ENCODE measurements around the gene UBE2E1. TPM values are rescaled to one million over a fixed set of nuclear protein-coding genes. Genes with fewer than 3 reads are reported as not detected.
"Not testable (repeated sequence)": the region's sequence is repeated elsewhere in the genome, so short reads cannot be mapped to it uniquely, and the experiment has no call there.

The UBE2E1 gene
- total RNA-seq, 1 experiment from 2014 or later: 66.4 TPM

GRCh38 chr3:23877329-23877980 lies 71.7 kb downstream of the UBE2E1 start:
- peak; percentile 49 for DNase-seq (ENCODE audit: low spot score)

- DNase-seq (ENCODE audit: low spot score): no peak
Measured at GRCh38 chr3:23879485-23879884, 73.7 kb downstream of the UBE2E1 start.

- DNase-seq (ENCODE audit: low spot score): no peak
Measured at GRCh38 chr3:23880703-23881339, 75.1 kb downstream of the UBE2E1 start.

GRCh38 chr3:23881993-23882392 lies 76.2 kb downstream of the UBE2E1 start:
- not testable (repeated sequence) for DNase-seq (ENCODE audit: low spot score)

GRCh38 chr3:23882487-23882918 lies 76.7 kb downstream of the UBE2E1 start:
- DNase-seq (ENCODE audit: low spot score): no peak

- no peak for DNase-seq (ENCODE audit: low spot score)
Measured at GRCh38 chr3:23884481-23884880, 78.7 kb downstream of the UBE2E1 start.

GRCh38 chr3:23885210-23885609 lies 79.5 kb downstream of the UBE2E1 start:
- no peak for DNase-seq (ENCODE audit: low spot score)

GRCh38 chr3:23886311-23886710 lies 80.6 kb downstream of the UBE2E1 start:
- DNase-seq (ENCODE audit: low spot score): no peak

GRCh38 chr3:23888617-23889228 lies 83.0 kb downstream of the UBE2E1 start:
- DNase-seq (ENCODE audit: low spot score): peak; percentile 27

- DNase-seq (ENCODE audit: low spot score): no peak
Measured at GRCh38 chr3:23889386-23889785, 83.6 kb downstream of the UBE2E1 start.

- no peak for DNase-seq (ENCODE audit: low spot score)
Measured at GRCh38 chr3:23889950-23890349, 84.2 kb downstream of the UBE2E1 start.

- no peak for DNase-seq (ENCODE audit: low spot score)
Measured at GRCh38 chr3:23894254-23895061, 88.7 kb downstream of the UBE2E1 start.

- DNase-seq (ENCODE audit: low spot score): no peak
Measured at GRCh38 chr3:23895181-23895580, 89.4 kb downstream of the UBE2E1 start.

- no peak for DNase-seq (ENCODE audit: low spot score)
Measured at GRCh38 chr3:23900744-23901143, 95.0 kb downstream of the UBE2E1 start.

GRCh38 chr3:23904545-23904944 lies 98.8 kb downstream of the UBE2E1 start:
- no peak for DNase-seq (ENCODE audit: low spot score)

GRCh38 chr3:23909341-23909740 lies 103.6 kb downstream of the UBE2E1 start:
- no peak for DNase-seq (ENCODE audit: low spot score)

- DNase-seq (ENCODE audit: low spot score): no peak
Measured at GRCh38 chr3:23911397-23911796, 105.6 kb downstream of the UBE2E1 start.

GRCh38 chr3:23912335-23912734 lies 106.6 kb downstream of the UBE2E1 start:
- not testable (repeated sequence) for DNase-seq (ENCODE audit: low spot score)

GRCh38 chr3:23913182-23913581 lies 107.4 kb downstream of the UBE2E1 start:
- DNase-seq (ENCODE audit: low spot score): no peak

GRCh38 chr3:23913873-23914743 lies 108.4 kb downstream of the UBE2E1 start:
- no peak for DNase-seq (ENCODE audit: low spot score)

- DNase-seq (ENCODE audit: low spot score): peak; percentile 16
Measured at GRCh38 chr3:23915537-23916108, 109.9 kb downstream of the UBE2E1 start.

Measured in A172 (cell line).